GM10266 (cell line): ENCODE data around the gene EDIL3.

Experiments
- DNase-seq: peaks from one replicate; pipeline ENCODE4 v3.0.0; 2012; ENCODE audit errors: extremely low spot score
- CTCF ChIP-seq: IDR thresholded peaks from 2 replicates; pipeline ENCODE4 v1.5.1; 2012; ENCODE audit warnings: mild to moderate bottlenecking, low read depth; ENCODE audit not compliant: control insufficient read depth, insufficient read depth; ENCODE audit errors: missing control alignments

Gene EDIL3

DNA sequence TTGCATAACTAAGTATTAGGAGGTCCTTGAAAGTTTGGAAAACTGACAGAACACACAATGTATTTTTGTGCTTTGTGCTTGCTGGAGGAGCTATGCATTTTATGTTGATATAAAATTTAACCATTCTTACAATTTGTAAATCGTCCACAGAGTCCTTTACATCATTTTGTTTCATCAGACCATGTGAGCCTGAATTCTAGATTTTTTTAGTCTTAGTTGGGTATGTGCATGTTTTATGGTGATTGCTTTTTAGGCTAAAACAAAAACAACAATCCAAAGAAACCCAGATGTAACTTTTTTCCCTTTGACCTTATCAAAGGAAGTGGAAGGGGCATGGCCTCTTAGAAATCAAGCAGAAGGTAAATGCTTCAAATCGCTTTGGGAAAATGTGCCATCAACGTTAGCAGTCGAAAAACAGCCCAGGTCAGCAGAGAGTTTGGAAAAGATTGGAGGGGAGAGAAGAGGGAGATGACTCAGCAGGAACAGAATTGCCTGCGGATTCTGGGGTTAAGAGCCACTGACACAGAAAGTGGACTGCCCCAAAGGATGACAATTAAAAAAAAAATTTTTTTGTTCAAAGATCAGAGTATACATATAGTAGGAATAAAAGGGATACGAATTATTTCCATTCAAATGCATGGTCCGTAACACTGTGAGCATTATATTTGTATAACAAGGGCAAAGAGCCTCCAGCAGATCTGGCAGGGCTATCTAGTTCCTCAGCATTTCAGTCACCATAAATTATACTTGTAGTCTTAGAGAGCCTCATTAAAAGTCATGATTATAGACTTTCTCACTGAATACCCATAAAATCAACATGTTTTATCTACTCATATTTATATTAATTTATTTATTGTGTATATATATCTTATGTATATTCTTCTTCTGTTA lies 410.5 kb downstream of the EDIL3 start:
- TF ChIP-seq CTCF = no peak

DNA sequence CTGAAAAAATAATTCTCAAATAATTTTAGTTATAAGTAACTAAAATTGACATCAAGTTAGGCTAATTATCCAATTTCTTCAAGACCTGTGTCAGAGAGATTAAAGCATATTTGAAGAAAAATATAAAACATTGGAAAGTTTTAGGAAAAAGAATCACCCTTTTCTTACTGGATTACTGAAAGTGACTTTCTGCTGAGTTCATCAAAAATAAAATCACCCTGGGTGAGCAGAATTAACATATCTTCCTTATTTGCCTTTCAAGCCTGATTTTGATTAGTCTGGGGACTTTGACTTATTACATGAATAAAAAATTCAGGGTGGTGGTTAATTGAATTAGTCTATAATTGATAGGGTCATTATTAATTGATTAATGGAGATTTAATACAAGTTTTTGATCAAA lies 411.8 kb downstream of the EDIL3 start:
- no peak for DNase-seq
- no peak for TF ChIP-seq CTCF

More for the DNA sequence above, 410.5 kb downstream of the EDIL3 start:
- no peak for DNase-seq

GRCh38 chr5:83972236-83972635 lies 412.4 kb downstream of the EDIL3 start:
- no peak for TF ChIP-seq CTCF
- no peak for DNase-seq

DNA sequence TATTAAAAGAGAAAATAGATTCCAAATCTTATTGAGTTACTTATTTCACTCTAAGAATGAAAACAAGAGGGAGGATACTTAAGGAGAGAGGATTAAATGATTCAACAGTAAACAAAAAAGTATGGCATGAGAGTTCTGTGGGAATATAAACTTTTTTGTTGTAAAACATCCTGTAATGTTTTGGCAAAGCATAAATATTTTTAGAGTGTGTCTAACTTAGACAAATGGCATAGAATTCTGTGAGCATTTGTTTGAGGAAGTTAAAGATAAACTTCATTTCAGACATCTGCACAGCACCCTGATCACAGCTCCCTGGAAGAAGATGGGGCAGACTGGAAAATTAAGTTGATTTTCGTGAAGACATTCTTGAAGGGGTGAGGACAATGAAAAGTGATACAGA lies 417.3 kb downstream of the EDIL3 start:
- DNase-seq = no peak
- TF ChIP-seq CTCF = no peak

DNA sequence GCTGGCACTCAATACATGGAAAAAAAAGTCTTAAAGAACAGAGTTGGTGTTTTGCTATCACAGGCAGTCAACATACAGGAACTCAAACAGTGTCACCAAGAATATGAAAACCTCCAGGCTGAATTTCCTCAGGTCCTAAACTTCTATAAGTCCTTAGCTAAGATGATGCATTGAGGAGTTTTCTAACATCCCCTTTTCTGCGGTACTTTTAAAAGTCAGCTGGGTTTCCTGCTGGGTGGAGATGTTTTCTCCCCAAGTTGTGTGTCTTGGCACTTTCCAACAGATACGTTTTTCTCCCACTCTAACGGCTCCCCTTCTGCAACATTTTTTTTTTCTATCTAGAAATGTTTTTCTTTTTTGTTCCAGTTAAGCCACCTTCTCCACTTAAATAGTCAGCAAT lies 419.2 kb downstream of the EDIL3 start:
- DNase-seq = no peak

GRCh38 chr5:83964271-83964670 lies 420.4 kb downstream of the EDIL3 start:
- DNase-seq = no peak
- TF ChIP-seq CTCF = no peak

More for the DNA sequence above, 419.2 kb downstream of the EDIL3 start:
- no peak for TF ChIP-seq CTCF

GRCh38 chr5:83957188-83957587 lies 427.5 kb downstream of the EDIL3 start:
- DNase-seq = no peak
- TF ChIP-seq CTCF = no peak
